ENCODE data around the gene OR2D2. TPM values are rescaled to one million over a fixed set of nuclear protein-coding genes. Genes with fewer than 3 reads are reported as not detected.

OR2D2 gene
- total RNA-seq: not detected

GRCh38 chr11:6892400-6892799 lies at the start of gene OR2D2:
TSS of gene OR2D2 (minus strand) at chr11:6892500. CDS start at chr11:6892500, 0 bp downstream.
- TF ChIP-seq, protein P1, sequence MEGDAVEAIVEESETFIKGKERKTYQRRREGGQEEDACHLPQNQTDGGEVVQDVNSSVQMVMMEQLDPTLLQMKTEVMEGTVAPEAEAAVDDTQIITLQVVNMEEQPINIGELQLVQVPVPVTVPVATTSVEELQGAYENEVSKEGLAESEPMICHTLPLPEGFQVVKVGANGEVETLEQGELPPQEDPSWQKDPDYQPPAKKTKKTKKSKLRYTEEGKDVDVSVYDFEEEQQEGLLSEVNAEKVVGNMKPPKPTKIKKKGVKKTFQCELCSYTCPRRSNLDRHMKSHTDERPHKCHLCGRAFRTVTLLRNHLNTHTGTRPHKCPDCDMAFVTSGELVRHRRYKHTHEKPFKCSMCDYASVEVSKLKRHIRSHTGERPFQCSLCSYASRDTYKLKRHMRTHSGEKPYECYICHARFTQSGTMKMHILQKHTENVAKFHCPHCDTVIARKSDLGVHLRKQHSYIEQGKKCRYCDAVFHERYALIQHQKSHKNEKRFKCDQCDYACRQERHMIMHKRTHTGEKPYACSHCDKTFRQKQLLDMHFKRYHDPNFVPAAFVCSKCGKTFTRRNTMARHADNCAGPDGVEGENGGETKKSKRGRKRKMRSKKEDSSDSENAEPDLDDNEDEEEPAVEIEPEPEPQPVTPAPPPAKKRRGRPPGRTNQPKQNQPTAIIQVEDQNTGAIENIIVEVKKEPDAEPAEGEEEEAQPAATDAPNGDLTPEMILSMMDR (IDR thresholded peaks at IDR 0.05; ENCODE audit: low read depth): no peak

DNA sequence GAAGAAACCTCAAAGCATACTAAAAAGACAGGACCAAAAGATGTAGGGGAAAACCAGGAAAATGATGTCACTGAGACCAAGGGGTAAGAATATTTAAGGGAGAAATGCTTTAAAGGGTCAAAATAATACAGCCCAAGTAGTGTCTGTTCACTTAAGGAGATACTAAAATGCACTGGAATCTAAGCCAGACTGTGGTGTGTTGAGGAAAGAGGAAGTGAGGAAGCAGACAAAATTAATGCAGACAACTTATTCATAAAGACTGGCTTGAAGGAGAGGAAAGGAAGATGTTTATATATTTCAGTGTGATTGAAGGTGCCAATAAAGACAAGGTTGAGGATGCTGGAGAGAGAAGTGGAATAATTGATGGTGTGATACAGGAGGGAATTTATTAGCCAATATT lies 49.7 kb upstream of the OR2D2 start:
- TF ChIP-seq, protein P1 (IDR thresholded peaks at IDR 0.05; ENCODE audit: low read depth): no peak

- TF ChIP-seq, protein P1 (IDR thresholded peaks at IDR 0.05; ENCODE audit: low read depth): no peak
Measured at GRCh38 chr11:6932145-6932544, 39.8 kb upstream of the OR2D2 start.

DNA sequence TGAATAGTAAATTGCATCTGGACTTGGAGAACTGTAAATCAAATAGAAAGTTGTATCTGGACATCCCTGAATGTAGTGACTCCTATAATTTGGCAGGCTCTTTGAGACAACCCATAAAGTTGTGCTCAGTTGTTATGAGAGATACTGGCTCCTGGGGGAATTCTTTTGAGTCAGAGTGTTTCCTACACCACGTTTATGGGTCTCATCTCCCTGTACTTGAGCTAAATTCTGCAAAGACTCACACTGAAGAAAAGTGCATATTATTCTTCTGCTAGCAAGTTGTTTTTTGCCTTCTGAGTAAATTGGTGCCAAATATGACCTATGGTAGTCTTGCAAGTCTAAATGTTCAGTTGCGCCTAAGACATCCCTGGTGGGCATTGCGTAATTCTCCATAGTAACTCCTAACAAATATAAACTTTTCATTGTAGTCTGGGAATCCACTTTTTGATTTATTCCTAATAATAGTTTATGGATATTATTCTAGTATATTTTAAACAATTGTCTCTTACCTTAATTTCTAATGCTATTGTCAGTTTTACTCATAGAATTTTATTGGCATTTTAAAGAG lies 38.9 kb upstream of the OR2D2 start:
- TF ChIP-seq, protein P1 (IDR thresholded peaks at IDR 0.05; ENCODE audit: low read depth): no peak

DNA sequence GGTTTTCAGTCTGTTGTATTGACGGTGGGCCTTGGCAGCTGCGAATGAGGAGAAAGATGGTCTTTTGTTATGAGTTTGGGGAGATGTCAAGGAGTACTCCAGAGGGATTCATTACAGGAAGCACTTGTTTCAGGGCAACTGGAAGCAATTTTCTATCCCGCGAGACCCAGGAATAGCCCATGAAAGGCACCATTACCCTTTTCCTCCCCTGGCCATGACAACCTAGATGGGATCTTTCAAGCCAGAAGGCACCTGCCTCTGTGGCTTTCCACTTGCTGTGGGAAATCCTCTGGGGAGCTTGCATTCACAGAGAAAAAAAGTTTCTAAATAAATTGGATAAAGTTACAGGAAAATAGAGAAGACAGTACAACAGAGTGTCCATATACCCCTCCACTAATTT lies 36.6 kb upstream of the OR2D2 start:
- TF ChIP-seq, protein P1 (IDR thresholded peaks at IDR 0.05; ENCODE audit: low read depth): no peak

DNA sequence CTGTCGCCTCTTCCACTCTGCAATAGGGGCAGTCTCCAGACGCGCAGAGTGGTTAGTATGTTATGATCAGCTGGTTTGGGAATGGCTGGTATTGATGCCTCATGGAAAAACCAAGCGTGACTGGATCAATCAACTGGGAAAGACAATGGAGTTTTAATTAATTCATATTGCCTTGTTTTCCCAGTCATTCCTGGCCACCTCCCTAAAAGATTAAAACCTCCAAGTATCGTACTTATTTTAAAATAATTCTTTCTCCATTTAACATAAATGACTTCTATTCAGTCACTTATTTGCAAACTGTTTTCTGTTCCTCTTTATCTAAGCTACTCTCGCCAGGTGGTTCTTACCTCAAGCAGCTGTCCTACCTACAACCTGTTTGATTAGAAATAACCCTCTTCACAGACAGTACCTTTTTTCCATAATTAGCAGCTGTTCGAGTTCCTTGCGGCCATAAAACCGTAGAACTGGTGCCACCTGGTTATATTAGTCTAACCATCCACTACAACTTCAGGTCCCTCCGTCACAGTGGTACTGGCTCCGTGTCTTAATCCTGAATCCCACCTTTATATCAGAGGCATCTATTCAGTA lies 34.8 kb upstream of the OR2D2 start:
- TF ChIP-seq, protein P1 (IDR thresholded peaks at IDR 0.05; ENCODE audit: low read depth): no peak

DNA sequence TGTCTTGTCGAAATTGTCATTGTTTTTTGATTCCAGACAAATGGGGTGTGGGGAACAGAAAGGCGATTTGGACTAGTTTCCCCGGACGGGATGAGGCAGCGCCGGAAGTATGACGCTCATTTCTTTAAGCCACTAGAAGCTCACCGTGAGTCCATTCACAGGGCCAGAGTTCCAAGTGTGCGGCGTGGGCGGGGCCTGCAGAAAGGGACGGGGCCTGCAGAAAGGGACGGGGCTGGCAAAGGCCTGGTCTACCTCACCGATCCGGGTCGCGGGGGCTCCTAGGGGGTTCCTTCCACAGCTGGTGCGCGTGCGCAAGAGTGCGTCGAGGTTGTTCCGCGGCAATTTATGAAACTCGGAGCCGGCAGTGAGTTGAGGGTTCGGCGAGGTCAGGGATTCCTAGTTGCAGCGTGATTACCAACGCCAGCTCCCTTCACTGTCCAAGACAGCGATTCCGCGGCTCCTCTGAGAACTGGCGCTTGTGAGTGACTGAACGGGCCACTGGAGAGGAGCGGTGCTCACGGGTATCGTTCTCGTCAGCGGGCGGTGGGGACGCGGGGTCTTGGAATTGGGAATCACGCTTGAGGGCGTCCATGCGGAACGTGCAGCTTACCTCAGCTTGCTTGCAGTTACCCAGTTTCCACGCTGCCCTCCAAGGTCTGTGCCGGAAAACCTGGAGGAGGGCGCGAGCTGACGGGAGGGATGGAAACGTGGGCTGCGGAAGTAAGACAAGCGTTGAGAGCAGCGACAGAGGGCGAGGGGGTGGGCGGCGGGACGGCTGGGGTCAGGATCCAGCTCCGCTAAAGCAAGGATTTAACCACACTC lies 34.1 kb upstream of the OR2D2 start, which contains the start of gene ZNF215:
Gene ZNF215, plus strand, starts transcription at position 219 of the 822 bp plus-strand sequence. CDS start 5,847 bp downstream, outside the sequence.
- TF ChIP-seq, protein P1 (IDR thresholded peaks at IDR 0.05; ENCODE audit: low read depth): no peak

Measured in subcutaneous adipose tissue (tissue), 4 donors.